ENCODE measurements around the gene IL26.

- TF ChIP-seq CTCF (IDR thresholded peaks at IDR 0.05; ENCODE audit: low read depth, low read length) (no peak), MAX (IDR thresholded peaks at IDR 0.05; ENCODE audit: low read depth, low read length) (no peak), POLR2A (IDR thresholded peaks at IDR 0.05; ENCODE audit: extremely low read depth, insufficient read length) (no peak), MYC (IDR thresholded peaks at IDR 0.05; ENCODE audit: low read depth, low read length) (no peak)
Observed at GRCh38 chr12:68207276-68207675, 18.3 kb downstream of the IL26 start.
